ENCODE measurements around the gene IL3RA.

DNA sequence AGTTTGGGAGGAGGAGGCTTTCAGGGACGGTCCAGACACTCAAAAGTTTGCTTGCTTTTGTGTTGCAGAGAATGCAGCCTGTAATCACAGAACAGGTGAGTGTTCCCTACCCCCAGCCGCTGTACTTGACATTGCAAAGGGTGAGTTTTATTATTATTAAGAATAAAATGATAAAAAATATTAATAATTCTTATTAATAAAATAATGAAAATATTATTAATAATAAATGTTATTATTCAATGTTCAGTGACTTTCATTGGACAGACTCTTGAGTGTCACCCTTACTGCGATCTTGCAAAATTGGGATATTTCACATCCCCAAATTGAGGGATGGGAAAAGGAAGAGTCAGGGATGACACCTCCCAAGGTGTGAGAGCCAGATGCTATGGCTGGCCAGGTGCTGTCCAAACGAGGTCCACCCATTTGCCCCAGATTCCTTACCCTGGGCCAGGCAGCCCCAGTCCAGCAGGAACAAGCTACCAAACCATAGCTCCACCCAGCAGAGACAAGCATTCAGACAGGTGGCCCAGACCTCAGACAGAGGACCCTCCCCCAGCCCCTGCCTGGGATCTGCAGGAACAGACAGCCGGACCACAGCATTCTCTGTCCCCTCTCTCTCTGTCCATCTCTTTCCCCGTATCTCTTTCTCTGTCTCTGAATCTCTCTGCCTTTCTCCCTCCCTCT, 22.4 kb downstream of the IL3RA start:
- TF ChIP-seq, protein P1, sequence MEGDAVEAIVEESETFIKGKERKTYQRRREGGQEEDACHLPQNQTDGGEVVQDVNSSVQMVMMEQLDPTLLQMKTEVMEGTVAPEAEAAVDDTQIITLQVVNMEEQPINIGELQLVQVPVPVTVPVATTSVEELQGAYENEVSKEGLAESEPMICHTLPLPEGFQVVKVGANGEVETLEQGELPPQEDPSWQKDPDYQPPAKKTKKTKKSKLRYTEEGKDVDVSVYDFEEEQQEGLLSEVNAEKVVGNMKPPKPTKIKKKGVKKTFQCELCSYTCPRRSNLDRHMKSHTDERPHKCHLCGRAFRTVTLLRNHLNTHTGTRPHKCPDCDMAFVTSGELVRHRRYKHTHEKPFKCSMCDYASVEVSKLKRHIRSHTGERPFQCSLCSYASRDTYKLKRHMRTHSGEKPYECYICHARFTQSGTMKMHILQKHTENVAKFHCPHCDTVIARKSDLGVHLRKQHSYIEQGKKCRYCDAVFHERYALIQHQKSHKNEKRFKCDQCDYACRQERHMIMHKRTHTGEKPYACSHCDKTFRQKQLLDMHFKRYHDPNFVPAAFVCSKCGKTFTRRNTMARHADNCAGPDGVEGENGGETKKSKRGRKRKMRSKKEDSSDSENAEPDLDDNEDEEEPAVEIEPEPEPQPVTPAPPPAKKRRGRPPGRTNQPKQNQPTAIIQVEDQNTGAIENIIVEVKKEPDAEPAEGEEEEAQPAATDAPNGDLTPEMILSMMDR (IDR thresholded peaks at IDR 0.05; ENCODE audit: low read depth, low read length, poor library complexity, severe bottlenecking) = no peak
- no peak for TF ChIP-seq EZH2phosphoT487 (IDR thresholded peaks at IDR 0.05; ENCODE audit: borderline replicate concordance, low read length)
